GM19372 (cell line): Measurements from ENCODE around the gene RELN.

Source experiments
- ATAC-seq: cut with Tn5 transposase; IDR thresholded peaks from one replicate; pipeline ENCODE4 v1.9.1; 2021; ENCODE audit warnings: mild to moderate bottlenecking, low read depth, moderate library complexity; ENCODE audit not compliant: unreplicated experiment

The RELN gene

DNA sequence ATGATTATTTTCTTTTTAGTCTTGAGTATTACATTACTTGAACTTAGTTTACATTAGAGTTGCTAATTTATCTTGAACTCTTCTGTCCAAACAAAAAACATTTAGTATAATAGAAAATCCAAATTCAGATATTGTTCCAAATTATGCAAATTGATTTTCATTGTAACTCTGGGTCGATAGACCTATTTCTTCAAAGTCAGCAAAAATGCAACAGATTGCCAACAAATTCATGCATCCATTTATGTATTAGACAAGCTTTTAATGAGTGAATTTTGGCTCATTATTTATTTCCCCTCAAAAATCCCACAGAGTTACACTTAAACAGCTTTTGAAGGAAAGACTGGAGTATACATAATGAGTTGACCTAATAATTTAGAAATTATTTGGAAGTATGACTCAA, 240.8 kb downstream of the RELN start:
- ATAC-seq = no peak

DNA sequence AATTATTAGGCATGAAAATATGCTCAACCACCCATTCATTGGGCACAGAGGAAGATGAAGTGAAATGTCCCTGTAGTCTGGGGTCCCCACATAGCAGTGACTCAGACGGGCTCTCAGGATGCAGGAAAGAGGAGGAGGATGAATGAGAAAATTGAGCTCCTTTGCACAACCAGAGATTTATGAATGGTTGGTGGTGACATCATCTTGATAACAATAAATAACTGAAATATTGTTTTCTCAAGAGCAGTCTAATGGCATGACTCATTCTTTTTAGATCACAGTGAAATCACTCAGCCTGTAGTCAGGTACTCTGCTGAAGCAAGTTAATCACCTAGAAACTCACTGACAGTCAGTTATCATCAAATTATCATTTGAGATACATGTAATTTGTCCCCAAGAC, 254.1 kb downstream of the RELN start:
- ATAC-seq = no peak

DNA sequence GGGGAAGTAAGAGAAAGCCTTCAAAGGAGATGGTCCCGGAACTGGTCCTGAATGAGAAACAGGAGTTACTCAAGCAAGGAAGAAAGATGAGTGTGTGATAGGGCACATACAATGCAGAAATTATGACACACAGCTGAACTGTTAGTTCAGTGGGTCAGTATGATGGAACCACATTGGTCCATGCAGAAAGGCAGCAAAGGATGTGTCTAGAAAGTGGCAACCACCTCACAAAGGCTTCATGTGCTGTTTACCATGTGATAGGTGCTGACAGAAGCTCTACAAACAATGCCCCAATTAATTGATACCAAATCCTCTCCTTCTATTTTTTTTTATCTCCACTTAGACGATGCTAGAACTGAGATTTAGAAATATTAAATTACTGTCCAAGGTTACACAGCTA, 258.3 kb downstream of the RELN start:
- ATAC-seq = no peak

DNA sequence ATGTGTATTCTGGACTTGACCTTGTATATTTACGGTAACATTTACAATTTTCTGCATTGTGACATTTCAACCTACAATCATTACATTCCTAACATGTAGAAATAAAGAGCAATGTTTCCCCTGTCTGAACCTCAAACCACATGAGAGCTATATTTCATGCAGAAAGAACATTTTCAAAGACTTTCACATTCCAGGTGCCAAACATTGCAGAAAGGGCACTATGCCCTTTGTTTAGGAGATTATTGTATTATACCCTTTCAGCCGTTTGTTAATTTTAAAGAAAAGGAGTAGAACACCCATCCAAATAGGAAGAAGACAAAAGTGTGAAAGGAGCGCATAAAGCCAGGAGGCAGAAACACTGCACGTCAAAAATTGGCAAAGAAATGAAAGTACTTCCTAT, 260.4 kb downstream of the RELN start:
- ATAC-seq = no peak

DNA sequence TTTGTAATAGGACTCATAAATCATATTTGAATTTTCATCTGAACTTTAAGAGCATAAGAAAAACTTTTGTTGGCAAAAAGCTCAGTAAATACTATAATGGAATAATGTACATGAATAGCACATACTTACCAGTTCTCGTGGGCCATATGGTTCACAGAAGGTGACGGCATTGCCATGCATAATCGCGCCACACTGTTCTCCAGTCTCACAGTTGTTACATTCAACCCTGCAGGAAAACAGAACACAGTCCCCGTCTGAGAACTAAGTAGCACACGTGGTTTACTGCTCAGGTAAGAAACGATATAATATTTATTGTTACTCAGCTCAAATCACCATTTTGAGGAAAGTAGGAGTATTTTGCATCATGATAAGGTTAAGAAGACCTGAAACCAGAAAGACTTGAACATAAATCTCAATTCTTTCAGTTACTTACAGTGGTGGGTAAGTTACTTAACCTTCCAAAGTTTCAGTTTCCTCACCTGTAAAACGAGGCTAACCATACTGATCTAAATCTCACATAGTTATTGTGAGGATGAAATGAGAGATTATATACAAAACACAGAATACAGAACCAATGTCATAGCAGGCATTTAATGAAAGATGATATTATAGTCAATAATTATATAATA, 261.4 kb downstream of the RELN start:
- ATAC-seq = no peak

DNA sequence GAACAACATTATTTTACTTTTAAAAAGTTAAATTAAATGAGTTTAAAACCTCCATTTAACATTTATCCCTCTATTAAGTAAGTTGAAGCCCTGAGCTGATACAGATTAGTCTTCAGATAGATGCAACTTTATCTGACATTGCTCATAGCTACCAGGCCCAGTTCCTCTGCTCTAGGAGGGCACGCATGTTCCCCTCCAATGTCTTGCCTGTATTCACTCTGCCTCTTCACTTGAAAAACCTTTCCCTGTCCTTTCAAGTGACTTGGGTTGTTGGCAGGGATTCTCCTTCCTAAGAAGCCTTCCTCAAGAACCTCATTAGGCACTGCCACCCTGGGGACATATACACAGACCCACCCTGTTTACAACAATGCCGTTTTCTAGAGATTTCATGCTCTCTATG, 270.4 kb downstream of the RELN start:
- ATAC-seq = no peak

DNA sequence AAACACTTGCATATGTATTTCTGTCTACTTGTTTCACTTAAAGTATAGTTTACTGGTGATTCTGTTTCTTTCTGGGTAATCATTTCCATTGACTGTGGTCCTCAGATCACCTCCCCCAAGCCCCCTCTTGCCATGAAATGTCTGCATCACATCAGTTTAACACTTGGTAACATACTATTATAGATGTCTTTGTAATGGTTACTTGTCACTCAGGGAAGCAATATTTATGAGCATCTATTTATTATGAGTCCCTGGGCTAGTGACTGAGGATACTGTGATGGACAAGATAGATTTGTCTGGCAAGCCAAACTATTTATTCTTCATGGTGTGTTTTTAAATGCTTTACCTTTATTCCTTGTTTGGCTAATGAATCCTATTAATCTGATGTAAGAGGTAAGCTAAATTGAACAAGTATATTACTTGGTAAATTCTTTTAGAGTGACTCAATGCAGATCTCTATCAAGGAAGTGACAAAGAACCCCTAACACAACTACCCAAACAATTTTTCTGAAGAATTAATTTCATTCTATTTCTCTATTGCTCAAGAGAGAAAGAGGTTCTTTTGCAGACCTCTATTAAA, 270.9 kb downstream of the RELN start:
- no peak for ATAC-seq

DNA sequence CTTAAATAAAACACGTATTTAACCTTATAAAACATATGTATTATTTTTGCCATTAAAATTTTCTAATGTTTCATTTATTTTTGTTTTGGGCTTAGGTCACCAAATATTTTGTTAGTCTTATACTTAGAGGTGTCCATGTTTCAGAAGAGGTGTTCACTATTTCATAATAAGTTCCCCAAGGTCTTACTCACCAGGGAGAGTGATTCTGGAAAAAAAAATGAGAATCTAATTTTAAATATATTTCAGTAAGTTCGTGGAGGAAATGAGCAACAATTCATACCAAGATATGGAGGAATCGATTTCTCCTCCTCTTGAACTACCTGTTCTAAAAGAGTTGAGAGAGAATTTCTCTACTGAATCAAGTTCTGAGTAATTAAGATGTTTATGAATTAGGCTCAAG, 271.9 kb downstream of the RELN start:
- ATAC-seq = no peak

DNA sequence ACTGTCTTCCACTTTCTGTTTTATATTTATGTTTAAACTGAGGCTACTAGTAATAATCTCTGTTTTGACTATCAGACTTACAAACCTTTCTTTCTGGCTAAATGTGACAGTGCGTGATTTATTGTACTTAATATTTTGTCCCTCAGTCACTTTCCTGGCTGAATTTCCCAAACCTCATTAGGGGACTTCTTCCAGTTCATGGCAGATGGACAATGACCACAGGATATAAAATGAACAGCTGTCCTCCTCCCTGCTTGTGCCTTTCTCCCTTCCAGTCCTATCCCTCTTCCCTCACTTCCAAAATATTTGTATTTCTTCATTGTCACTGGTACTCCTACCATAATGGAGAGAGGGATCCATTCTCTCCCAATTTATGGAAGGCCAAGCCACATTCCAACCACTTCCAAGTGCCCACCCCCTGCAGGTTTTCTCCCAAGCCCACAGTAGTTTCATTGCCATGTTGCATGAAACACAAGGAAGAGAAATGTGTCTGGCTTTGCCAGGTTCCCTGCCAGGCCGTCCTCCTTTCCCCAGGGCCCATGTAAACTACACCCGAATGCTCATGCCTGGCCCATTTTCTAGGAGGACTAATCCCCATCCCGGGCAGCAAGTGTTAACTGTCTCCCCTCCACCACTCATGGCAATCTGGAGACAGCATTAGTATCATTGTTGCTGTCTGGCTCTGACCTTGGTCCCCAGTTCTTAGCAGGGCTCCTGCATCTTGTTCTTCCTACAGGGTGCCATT, 273.9 kb downstream of the RELN start:
- ATAC-seq = no peak

DNA sequence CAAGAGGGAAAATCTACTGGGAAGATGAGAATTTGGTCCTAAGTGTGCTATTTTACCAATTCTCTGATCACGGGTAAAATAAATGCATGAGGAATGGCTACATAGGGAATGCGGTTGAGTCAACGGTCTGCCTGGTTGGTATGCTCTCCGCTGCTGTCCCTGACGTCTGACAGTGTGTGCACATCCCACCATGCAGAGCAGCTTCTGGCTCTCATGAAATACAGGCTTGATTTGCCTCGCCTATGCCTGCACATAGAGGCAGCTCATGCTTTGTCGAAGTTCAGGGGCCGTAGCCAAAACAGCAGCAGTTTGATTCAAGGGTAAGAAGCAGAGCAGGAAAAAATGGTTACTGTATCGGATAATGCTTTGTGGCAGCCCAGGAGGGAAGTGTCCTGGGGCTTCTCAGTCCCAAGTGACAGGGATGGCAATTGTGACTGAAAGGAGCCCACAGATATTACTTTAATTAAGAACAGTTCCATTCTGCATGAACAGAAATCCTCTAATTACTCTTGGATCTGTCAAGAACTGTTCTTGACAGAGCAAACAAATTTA, 275.0 kb downstream of the RELN start:
- no peak for ATAC-seq

DNA sequence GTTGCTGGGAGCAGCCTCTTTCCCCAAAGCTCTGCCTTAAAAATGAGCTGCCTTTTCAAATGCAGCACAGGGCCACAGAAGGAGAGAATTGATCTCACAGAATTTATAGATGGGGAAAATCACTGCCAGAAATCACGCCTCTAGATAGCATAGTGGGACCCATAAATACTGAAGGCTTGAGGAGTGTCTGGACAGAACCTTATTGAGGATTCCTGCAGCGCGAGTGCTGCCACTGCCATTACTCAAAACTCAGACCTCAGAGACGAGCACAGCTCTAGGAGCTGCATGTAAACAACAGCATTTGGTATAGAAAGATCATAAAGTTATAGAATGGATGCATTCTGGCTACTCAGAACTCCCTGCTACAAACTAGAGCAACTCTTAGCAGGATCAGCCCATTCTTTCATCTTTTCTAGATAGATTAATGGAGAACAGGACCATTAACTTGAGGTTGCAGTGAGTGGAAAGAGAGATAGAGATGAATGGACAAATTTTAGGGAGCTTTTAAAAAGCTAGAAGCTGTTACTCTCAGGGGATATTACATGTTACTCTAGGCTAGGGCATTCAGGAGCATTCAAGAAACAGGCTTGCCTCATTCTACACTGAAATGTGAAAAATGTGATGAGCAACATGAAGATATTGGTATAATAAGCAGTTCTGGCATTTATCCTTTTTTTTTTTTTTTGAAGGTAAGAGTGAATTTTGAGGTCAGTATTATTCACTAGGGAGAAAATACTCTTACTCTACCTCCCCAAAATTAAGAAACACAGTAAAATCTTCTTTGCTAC, 276.3 kb downstream of the RELN start:
- ATAC-seq = no peak

DNA sequence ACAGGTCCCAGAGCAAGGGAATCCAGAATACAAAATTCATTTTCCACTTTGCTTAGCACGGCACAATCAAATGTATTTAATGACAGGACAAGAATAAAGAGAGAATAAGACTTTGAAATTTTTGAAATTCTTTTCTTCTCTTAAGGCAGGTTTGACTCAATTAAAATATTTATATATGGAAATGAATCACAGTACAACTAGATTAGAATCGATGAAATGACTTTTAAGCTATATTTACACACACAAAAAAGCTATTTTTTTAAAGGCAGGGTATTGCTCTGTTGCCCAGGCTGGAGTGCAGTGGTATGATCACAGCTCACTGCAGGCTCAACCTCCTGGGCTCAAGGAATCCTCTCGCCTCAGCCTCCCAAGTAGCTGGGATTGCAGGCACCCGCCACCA, 278.0 kb downstream of the RELN start:
- ATAC-seq = no peak

DNA sequence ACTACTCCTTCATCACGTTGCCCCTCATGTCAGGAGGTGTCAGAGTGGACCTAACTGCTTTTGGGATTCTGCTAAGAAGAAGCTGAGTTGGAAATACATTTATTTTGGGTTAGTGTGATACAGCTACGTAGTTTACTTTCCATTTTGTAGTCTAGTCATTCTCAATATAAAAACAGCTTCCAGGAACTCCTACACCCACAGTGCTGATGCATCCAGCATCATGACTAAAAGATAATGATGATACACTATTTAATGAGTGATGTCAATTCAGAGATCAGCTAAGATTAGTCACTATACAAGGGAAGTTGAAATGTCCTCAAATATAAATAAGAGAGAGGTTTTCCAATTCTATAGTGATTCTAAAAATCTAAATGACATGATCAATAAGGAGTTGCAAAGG, 279.2 kb downstream of the RELN start:
- no peak for ATAC-seq

DNA sequence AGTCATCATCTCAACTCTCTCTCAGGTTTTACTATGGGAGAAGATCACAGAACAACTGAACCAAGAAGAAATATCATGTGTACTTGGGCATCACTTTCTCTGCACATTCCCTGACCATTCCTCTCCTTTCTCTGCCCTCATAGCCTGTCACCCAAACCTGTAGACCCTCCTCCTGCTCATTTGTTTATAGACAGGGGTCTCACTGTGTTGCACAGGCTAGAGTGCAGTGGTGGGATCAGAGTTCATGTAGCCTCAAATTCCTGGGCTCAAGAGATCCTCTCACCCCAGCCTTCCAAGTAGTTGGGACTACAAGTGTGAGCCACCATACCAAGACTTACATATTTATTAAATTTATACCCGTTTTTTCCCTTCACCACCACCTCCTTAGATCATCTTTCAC, 282.7 kb downstream of the RELN start:
- no peak for ATAC-seq

DNA sequence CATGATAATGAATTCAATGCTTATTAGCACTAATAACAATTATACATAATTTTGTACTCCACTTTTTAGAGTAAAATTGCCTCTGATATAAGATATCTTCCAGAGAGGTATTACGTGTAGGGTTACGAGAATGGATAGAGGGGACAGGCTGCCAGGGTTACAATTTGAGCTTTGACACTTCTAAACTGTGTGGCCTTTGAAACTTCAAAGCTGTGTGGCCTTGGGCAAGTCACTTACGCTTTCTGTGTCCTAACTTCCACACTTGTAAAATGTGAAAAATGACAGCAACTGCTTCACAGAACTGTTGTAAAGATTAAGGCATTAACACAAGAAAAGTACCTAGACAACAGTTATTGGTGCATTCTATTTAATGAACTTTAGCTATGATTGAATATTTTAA, 283.9 kb downstream of the RELN start:
- ATAC-seq = no peak

DNA sequence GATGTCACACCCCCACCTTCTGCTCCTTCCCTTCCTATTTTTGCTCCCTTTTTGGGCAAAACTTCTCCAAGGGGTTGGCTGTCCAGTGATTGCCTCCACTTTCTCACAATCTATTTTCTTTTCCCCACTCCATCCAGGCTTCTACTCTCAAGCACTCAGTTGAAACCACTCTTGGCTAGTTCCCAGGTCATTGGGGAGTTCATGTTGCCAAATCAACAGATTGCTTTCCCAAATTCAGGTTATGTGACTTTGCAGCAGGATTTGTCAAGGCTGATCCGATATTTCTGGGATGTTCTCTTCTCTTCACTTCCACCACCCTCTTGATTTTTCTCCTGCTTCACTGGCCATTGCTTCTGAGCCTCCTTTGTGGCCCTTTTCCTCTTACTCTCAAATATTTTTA, 284.8 kb downstream of the RELN start:
- ATAC-seq = no peak

DNA sequence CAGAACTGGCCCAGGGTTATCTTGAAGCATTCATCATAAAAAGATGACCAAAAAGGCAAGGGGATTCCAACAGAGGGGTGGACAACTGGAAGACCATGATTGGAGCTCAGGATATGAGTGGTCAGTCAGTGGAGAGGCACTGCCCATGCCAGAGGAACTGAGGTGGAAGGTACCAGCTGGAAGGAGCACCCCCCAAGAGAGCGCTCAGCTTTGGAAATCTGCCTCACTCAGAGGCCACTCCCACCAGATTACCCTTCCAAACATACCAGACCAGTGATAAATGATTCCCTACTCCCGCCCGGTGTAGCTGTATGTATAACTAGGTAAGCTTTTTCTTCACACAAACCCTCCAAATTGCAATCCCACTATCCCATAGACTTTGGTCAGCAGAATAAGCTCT, 286.5 kb downstream of the RELN start:
- ATAC-seq = no peak

DNA sequence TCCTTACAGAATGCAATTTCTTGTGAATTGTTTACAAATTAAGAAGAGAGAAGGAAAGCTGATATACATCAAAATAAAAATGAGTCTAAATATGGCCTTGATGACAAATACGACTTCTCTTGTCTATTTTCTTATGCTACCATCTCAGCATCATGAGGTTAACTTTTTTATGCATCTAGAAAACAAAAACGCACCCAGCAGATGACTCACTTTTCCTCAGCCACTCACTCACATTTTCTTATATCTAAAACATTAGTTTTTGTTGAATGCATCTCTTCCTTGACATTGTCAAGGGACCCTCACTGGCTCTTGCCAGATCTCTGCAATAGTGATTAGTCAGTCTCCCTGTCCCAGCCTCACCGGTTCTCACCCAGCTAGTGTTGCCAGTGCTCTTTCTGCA, 287.0 kb downstream of the RELN start:
- no peak for ATAC-seq

DNA sequence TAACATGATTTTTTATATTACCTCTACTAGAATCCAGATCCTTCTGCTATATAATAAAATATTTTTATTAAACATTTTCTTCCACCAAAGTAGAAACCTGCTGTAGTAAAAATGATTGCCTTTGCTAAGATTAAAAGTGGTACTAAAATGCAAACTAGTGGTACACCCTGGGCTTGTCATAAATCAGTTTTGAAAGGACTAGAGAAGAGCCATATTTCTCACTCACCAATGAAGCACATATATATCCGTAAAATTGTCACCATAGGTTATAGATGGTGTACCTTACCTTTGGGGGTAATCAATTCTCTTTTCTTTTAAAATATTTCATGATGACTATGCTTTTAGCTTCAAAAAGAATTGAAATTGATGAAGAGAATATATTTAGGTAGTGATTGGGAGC, 290.4 kb downstream of the RELN start:
- no peak for ATAC-seq

DNA sequence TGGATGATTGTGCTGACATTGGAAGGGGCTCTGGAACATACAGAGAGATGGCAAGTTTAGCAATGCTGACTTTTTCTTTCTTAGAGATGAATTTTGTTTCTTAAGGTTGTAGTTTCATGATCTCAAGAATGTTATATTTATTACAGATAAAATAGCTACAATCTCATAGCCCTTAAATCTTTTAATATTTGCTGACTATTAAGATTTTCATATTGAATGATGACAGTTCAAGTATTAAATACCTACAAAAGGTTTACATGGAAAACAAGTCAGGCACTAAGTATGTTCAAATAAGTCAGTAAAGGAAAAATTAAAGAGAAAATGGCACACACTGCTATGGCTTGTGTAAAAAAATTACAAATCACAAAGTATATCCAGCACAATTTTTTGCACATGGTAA, 291.4 kb downstream of the RELN start:
- ATAC-seq = no peak

DNA sequence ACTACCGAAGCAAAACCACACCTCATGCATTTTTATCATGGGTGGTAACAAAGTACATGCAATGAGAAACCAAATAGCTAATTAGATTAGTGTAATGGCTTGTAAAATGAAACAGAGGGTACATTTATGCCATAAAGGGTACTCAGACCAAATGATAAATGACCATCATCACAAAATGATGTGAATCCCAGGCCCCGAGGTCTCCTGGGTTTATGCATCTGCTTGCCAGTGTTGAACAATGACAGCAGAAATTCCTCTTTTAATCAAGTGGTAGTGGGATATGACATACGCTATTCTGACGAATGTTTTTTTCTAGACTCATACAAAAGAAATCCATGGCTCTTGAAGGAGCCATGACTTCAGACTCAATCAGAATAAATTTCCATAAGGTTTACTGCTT, 293.9 kb downstream of the RELN start:
- ATAC-seq = no peak
